Measurements from ENCODE around the gene PTK6.

DNA sequence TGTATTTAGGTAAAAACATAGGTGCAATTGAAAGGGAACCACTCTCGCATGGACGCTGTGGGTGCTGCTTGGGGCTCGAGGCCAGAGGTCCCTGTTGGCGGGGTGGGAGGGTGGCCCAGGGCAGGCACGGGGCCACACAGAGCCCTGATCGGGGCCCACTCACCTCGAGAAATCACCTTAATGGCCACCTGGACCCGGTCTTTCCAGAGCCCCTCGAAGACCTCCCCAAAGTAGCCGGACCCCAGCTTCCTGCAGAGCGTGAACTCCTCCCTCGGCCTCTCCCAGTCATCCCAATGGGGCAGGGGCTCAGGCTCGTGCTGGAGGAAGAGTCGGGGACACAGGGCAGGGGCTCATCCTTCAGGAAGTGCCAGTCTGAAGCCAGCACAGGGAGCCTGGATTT is 3.8 kb downstream of the PTK6 start:
- TF ChIP-seq, protein P1, sequence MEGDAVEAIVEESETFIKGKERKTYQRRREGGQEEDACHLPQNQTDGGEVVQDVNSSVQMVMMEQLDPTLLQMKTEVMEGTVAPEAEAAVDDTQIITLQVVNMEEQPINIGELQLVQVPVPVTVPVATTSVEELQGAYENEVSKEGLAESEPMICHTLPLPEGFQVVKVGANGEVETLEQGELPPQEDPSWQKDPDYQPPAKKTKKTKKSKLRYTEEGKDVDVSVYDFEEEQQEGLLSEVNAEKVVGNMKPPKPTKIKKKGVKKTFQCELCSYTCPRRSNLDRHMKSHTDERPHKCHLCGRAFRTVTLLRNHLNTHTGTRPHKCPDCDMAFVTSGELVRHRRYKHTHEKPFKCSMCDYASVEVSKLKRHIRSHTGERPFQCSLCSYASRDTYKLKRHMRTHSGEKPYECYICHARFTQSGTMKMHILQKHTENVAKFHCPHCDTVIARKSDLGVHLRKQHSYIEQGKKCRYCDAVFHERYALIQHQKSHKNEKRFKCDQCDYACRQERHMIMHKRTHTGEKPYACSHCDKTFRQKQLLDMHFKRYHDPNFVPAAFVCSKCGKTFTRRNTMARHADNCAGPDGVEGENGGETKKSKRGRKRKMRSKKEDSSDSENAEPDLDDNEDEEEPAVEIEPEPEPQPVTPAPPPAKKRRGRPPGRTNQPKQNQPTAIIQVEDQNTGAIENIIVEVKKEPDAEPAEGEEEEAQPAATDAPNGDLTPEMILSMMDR (IDR thresholded peaks at IDR 0.05), result no peak
- no peak for TF ChIP-seq POLR2A (IDR thresholded peaks at IDR 0.05; ENCODE audit: low read depth)
- TF ChIP-seq EP300 (IDR thresholded peaks at IDR 0.05), result no peak
- no peak for TF ChIP-seq POLR2AphosphoS5 (IDR thresholded peaks at IDR 0.05)
